Occipital lobe (tissue), 2 donors: Measurements from ENCODE around the gene NHERF1. TPM values are rescaled to one million over a fixed set of nuclear protein-coding genes. Genes with fewer than 3 reads are reported as not detected.

Experiments
- DNase-seq: peaks from one replicate; lab custom pipeline; 2025; lab: John Stamatoyannopoulos, UW
- total RNA-seq: library from RNA; depleted of rRNA; stranded (reverse); fragments of >200 nt; gene quantifications from one replicate; pipeline ENCODE4 v1.2.3, GENCODE V29; 2014

NHERF1 gene
- total RNA-seq, result 7.0 TPM

GRCh38 chr17:74748529-74749278 lies at the start of gene NHERF1:
Gene NHERF1, plus strand, starts transcription at chr17:74748628. Its CDS starts 219 bp downstream, at chr17:74748847.
- peak; percentile 82 for DNase-seq

DNA sequence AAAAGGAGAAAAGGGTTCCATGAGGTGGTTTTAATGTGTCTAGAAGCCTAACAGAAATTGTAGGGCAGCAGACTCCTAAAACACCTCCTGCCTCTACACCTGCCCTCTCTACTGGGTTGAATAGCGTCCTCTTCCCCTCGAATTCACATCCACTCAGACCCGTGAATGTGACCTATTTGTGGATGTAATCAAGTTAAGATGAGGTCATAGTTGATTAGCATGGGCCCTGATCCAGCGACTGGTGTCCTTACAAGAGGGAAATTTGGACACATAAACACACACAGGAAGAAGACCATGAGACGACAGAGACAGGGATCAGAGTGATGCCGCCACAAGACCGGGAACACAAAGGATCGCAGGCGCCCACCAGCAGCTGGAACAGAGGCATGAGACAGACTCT lies 49.2 kb upstream of the NHERF1 start:
- no peak for DNase-seq

- DNase-seq, result no peak
Observed at GRCh38 chr17:74702116-74702871, 46.1 kb upstream of the NHERF1 start.

DNA sequence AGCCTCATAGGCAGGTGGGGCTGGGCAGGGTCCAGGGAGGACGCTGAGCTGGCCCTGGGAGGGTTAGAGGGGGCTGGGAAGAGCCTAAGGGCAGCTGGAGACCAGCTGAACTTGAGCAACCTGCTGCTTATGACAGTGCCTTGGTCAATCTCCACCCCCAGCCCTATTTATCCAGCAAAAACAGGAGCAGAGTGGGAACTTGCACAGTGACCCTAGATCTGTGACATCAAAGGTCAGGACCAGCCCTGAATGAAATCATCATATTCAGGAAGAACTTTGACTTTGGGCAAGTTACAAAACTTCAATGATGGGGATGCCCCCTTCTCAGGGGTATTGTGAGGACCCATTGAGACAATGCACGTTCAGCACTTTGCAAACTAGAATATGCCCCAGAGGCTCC lies 45.1 kb upstream of the NHERF1 start:
- DNase-seq, result no peak

GRCh38 chr17:74704544-74704943 lies 43.9 kb upstream of the NHERF1 start:
- no peak for DNase-seq

- no peak for DNase-seq
Observed at GRCh38 chr17:74711058-74711824, 37.2 kb upstream of the NHERF1 start.

DNA sequence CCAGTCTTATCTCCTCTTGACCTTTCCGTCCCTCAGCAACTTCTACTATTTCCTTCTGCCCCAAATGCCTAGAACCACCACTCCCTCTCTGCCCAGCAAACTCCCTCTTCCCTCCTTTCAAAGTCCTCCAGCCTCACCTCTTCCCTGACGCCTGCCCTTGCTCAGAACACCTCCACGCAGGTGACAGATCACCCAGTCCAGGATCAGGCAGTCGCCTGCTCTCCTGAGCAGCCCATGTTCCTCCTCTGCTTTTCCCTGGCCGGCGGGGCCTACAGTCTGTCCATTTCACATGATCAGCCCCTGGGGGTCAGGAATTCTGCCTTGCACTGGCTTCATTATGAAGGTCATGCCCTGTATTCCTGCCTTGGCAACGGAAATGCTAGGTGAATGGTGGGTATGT lies 36.1 kb upstream of the NHERF1 start:
- DNase-seq, result no peak

DNA sequence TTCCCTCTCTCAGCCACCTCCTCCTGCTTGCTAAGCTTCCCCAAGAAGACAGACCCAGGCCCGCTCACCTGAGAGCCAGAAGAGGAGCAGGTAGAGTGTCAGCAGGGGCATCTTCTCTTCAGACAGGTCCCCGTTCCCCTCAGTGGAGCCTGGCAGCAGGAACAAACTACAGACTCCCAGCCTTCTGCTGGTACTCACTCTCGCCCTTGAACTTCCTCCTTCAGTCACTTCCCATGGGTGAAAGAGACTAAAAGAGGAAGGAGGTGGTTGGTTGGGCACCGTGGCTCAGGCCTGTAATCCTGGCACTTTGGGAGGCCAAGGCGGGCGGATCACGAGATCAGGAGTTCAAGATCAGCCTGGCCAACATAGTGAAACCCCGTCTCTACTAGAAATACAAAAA lies 35.7 kb upstream of the NHERF1 start, which contains the start of gene CD300LF:
CD300LF (minus strand) TSS at position 168 of the 400 bp plus-strand sequence; CDS start at position 111, 57 bp downstream.
- DNase-seq, result no peak

- DNase-seq, result no peak
Observed at GRCh38 chr17:74713171-74713755, 35.2 kb upstream of the NHERF1 start.

GRCh38 chr17:74715144-74715543 lies 33.3 kb upstream of the NHERF1 start:
- DNase-seq, result no peak

DNA sequence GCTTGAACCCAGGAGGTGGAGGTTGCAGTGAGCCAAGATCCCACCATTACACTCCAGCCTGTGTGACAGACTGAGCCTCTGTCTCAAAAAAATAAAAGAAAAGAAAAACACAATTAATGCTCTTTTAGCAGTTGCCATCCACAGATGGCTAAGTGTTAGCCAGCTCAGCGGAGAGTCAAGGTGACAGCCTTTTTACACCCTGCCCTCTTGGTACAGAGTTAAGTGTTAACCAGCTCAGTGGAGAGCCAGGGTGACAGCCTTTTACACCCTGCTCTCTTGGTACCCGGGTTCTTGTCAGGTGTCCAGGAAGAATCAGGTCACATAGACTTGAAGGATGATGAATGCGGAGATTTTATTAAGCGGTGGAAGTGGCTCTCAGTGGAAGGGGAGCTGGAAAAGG lies 27.9 kb upstream of the NHERF1 start:
- DNase-seq, result no peak

- DNase-seq, result no peak
Observed at GRCh38 chr17:74722782-74723181, 25.6 kb upstream of the NHERF1 start.

DNA sequence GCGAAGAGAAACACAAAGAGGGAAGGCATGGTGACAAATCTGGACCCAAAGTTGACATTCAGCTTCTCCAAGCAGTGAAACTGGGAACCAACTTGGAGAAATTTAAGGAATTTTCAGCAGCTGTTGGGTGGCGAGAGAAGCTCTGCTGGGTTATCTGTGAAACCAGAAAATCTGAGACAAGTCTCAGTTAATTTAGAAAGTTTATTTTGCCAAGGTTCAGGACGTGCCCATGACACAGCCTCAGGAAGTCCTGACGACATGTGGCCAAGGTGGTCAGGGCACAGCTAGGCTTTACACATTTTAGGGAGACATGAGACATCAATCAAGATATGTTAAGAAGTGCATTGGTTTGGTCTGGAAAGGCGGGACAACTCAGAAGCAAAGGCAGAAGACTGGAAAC lies 24.5 kb upstream of the NHERF1 start:
- no peak for DNase-seq

DNA sequence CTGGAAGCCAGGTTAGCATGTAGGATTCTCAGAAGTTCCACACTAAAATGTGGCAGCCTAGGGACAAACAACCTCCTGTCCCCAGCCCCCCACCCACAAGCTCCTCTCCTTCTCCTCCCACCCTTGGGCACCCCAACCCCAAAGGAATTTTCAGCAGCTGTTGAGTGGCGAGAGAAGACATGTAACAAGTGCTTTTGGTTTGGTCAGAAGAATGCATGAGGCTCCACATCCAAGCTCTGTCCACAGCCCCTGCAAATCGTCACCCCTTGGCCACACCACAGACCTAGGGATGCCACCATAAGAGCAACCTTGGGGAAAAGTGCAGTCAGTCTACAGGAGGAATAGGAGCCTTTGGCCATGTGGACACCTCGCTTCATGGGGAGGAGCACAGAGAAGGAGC lies 23.3 kb upstream of the NHERF1 start:
- DNase-seq, result no peak

- DNase-seq, result no peak
Observed at GRCh38 chr17:74728033-74728701, 20.3 kb upstream of the NHERF1 start.

DNA sequence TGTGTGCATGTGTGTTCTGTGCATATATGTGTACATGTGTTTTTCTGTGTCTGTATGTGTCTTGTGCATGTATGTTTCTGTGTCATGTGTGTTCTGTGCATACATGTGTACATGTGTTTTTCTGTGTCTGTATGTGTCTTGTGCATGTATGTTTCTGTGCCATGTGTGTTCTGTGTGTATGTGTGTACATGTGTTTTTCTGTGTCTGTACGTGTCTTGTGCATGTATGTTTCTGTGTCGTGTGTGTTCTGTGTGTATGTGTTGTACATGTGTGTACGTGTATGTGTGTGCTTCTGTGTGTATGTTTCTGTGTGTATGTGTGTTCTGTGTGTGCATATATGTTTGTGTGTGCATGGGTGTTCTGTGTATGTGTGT lies 19.7 kb upstream of the NHERF1 start:
- DNase-seq, result no peak

- DNase-seq, result no peak
Observed at GRCh38 chr17:74729368-74729767, 19.1 kb upstream of the NHERF1 start.

- DNase-seq, result no peak
Observed at GRCh38 chr17:74729866-74730265, 18.6 kb upstream of the NHERF1 start.

- no peak for DNase-seq
Observed at GRCh38 chr17:74730491-74731346, 17.7 kb upstream of the NHERF1 start.

DNA sequence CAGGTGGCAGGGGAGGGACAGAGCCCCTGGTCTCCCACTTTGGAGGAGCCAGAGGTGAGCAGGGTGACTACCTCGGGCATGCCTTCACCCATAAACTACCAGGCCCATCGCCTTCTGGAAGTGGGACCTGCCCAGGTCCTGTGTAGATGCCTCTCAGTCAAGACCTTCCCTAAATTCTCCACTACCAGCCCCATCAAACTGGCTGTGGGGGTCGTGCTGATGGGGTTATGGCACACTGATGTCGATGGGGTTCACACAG lies 17.2 kb upstream of the NHERF1 start:
- no peak for DNase-seq
